ENCODE results near the gene DBP.

The DBP gene

DNA sequence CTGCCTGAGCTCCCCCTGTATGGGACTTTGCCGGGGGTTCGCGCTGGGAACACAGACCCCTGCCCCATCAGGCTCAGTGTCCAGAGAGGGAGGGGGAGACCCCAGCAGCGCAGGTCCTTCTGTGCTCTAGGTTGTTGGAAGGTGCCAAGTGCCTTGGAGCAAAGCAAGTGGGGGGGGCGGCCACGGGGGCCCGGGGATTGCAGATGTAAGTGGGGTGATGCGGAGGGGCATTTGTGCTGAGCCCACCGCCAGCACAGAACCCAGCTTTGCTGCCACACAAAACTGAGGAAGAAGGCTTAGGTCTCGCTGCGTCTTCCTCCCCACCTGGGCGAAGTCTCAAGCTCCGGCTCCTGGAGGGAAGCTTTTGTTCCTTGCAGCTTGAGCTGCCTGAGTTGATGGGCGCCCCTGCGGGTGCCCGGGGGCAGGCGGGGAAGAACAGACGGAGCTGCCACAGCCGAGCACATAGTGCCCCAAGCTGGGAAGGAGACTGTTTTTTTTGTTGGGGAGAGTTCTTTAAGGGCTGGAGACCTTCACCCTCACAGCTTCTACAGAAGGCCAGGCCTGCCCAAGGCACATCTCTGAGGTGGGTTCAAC lies 37.1 kb upstream of the DBP start:
- no peak overlapping the region for H2AFZ ChIP-seq (ENCODE audit: insufficient read depth, low read length, poor library complexity)
- no peaks in the 10 kb centered on the region for H3K36me3 ChIP-seq (ENCODE audit: control insufficient read depth in 1 of 2, insufficient read depth in 2 of 2, low read length in 2 of 2)
- H4K91ac ChIP-seq (ENCODE audit: low read depth, low read length) = no peak overlapping the region
- H3K4ac ChIP-seq (ENCODE audit: low read depth, low read length) = no peak overlapping the region
- no peak overlapping the region for H2BK5ac ChIP-seq (ENCODE audit: low read depth, low read length, poor library complexity)
- H2BK12ac ChIP-seq (ENCODE audit: low read length) = no peak overlapping the region
- no peak overlapping the region for H3K4me2 ChIP-seq (ENCODE audit: low read length)
- no CpG with 5 or more reads among the region's 19 CpGs for WGBS (ENCODE audit: extremely low coverage, insufficient coverage, insufficient read length)
- no peaks in the 10 kb centered on the region for H3K27me3 ChIP-seq (ENCODE audit: insufficient read depth, low read length)
- no peak for DNase-seq
- peaks cover 8% of the 10 kb centered on the region for H3K9me3 ChIP-seq (ENCODE audit: insufficient read depth, low read depth, low read length)
- no peaks in the 10 kb centered on the region for H3K79me2 ChIP-seq (ENCODE audit: control insufficient read depth, insufficient read depth, low read length, poor library complexity)
- no peaks in the 10 kb centered on the region for H3K79me1 ChIP-seq (ENCODE audit: low read length)
- H3K4me3 ChIP-seq (ENCODE audit: low read depth, low read length) = no peak overlapping the region
- H3K14ac ChIP-seq (ENCODE audit: low read length) = no peak overlapping the region
- H2BK120ac ChIP-seq (ENCODE audit: insufficient read depth, low read length, poor library complexity) = no peak overlapping the region
- H2AK5ac ChIP-seq (ENCODE audit: low read length) = no peak overlapping the region
- no peak overlapping the region for H3K23ac ChIP-seq (ENCODE audit: low read length)
- no peak overlapping the region for H4K8ac ChIP-seq (ENCODE audit: low read depth, low read length)
- no peak overlapping the region for H3K27ac ChIP-seq (ENCODE audit: low read depth, low read length)
- H3K18ac ChIP-seq (ENCODE audit: low read length) = no peak overlapping the region
- H3K9ac ChIP-seq (ENCODE audit: low read length) = no peak overlapping the region
- no peaks in the 10 kb centered on the region for H3K4me1 ChIP-seq (ENCODE audit: control insufficient read depth in 1 of 2, insufficient read depth in 2 of 2, low read length in 2 of 2)
- H4K12ac ChIP-seq (ENCODE audit: low read depth, low read length) = no peak overlapping the region

DNA sequence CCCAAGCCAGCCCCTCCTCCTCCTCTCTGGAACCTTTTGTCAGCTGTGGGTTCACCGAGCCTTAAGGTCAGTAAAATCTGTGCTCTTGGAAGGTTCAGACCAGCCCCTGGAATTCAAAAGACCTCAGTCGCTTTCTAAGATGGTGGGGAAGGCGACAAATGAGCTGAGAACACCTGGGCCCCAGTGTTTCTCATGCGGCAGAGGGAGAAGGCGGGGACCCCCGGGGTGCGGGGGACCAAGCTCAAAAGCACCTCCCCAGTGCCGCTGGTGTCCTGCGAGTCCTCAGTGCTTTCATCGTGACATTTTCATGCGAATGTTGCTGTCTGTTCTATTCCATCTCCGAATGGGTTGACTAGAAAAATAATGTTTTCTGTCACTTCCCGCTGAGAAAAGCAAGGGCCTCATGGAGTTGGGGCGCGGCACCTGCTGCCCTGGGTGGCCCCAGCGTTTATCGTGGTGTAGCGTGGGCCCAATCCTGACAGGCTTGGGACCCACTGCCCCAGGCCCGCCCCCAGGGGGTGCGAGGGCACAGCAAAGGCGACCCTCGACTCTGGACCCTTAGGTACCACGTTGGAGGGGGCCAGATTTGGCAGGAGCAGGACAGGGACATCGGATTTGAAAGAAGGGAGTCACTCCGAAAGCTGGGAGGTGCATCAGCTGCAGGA lies 36.4 kb upstream of the DBP start:
- no peak overlapping the region for H2BK12ac ChIP-seq (ENCODE audit: low read length)
- no peak overlapping the region for H3K14ac ChIP-seq (ENCODE audit: low read length)
- DNase-seq = no peak
- H3K36me3 ChIP-seq (ENCODE audit: control insufficient read depth in 1 of 2, insufficient read depth in 2 of 2, low read length in 2 of 2) = no peaks in the 10 kb centered on the region
- H3K79me1 ChIP-seq (ENCODE audit: low read length) = no peaks in the 10 kb centered on the region
- no peak overlapping the region for H2AK5ac ChIP-seq (ENCODE audit: low read length)
- H3K18ac ChIP-seq (ENCODE audit: low read length) = no peak overlapping the region
- H2AFZ ChIP-seq (ENCODE audit: insufficient read depth, low read length, poor library complexity) = no peak overlapping the region
- no peak overlapping the region for H3K4me3 ChIP-seq (ENCODE audit: low read depth, low read length)
- H3K79me2 ChIP-seq (ENCODE audit: control insufficient read depth, insufficient read depth, low read length, poor library complexity) = no peaks in the 10 kb centered on the region
- H4K8ac ChIP-seq (ENCODE audit: low read depth, low read length) = no peak overlapping the region
- no peak overlapping the region for H3K9ac ChIP-seq (ENCODE audit: low read length)
- peaks cover 11% of the 10 kb centered on the region for H3K9me3 ChIP-seq (ENCODE audit: insufficient read depth, low read depth, low read length)
- H3K27ac ChIP-seq (ENCODE audit: low read depth, low read length) = no peak overlapping the region
- no peak overlapping the region for H4K12ac ChIP-seq (ENCODE audit: low read depth, low read length)
- no peaks in the 10 kb centered on the region for H3K27me3 ChIP-seq (ENCODE audit: insufficient read depth, low read length)
- no peak overlapping the region for H3K4ac ChIP-seq (ENCODE audit: low read depth, low read length)
- H4K91ac ChIP-seq (ENCODE audit: low read depth, low read length) = no peak overlapping the region
- no CpG with 5 or more reads among the region's 25 CpGs for WGBS (ENCODE audit: extremely low coverage, insufficient coverage, insufficient read length)
- no peak overlapping the region for H2BK120ac ChIP-seq (ENCODE audit: insufficient read depth, low read length, poor library complexity)
- no peak overlapping the region for H3K23ac ChIP-seq (ENCODE audit: low read length)
- H2BK5ac ChIP-seq (ENCODE audit: low read depth, low read length, poor library complexity) = no peak overlapping the region
- H3K4me1 ChIP-seq (ENCODE audit: control insufficient read depth in 1 of 2, insufficient read depth in 2 of 2, low read length in 2 of 2) = no peaks in the 10 kb centered on the region
- no peak overlapping the region for H3K4me2 ChIP-seq (ENCODE audit: low read length)

DNA sequence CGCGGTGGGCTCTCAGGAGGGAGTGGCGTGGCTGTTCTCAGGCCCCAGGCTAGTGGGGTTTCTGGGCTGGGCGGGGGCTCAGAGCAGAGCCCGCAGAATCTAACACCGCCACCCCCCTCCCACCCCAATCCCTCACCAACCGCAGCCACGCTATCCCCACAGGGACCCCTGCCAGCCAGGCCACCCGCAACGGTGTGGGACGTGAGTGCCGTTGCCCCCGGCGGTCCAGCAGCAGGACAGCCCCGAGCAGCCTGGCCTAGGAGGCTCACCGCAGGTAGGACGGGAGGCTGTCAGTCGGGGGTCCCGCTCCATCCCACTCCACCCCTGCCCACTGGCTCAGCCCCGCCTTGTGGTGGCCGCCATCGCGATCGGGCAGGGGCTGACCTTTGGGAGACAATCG lies 35.8 kb upstream of the DBP start, which contains the start of gene NTN5:
Gene NTN5, minus strand, starts transcription at position 24 of the 400 bp plus-strand sequence. CDS start 2,031 bp downstream, outside the sequence.
- no peaks in the 10 kb centered on the region for H3K4me1 ChIP-seq (ENCODE audit: control insufficient read depth in 1 of 2, insufficient read depth in 2 of 2, low read length in 2 of 2)
- no peak within 1 kb of the TSS for H2BK12ac ChIP-seq (ENCODE audit: low read length)
- no peak within 1 kb of the TSS for H2BK120ac ChIP-seq (ENCODE audit: insufficient read depth, low read length, poor library complexity)
- no peak within 1 kb of the TSS for H2BK5ac ChIP-seq (ENCODE audit: low read depth, low read length, poor library complexity)
- H4K91ac ChIP-seq (ENCODE audit: low read depth, low read length) = no peak within 1 kb of the TSS
- no peak within 1 kb of the TSS for H3K18ac ChIP-seq (ENCODE audit: low read length)
- DNase-seq = no peak
- H3K79me2 ChIP-seq (ENCODE audit: control insufficient read depth, insufficient read depth, low read length, poor library complexity) = no peaks in the 10 kb centered on the region
- no peaks in the 10 kb centered on the region for H3K27me3 ChIP-seq (ENCODE audit: insufficient read depth, low read length)
- no peak within 1 kb of the TSS for H3K9ac ChIP-seq (ENCODE audit: low read length)
- no peak within 1 kb of the TSS for H2AK5ac ChIP-seq (ENCODE audit: low read length)
- H2AFZ ChIP-seq (ENCODE audit: insufficient read depth, low read length, poor library complexity) = no peak within 1 kb of the TSS
- no peak within 1 kb of the TSS for H4K12ac ChIP-seq (ENCODE audit: low read depth, low read length)
- H3K27ac ChIP-seq (ENCODE audit: low read depth, low read length) = no peak within 1 kb of the TSS
- H3K79me1 ChIP-seq (ENCODE audit: low read length) = no peaks in the 10 kb centered on the region
- H3K14ac ChIP-seq (ENCODE audit: low read length) = no peak within 1 kb of the TSS
- no peak within 1 kb of the TSS for H3K4ac ChIP-seq (ENCODE audit: low read depth, low read length)
- no peak within 1 kb of the TSS for H3K23ac ChIP-seq (ENCODE audit: low read length)
- no CpG with 5 or more reads among the region's 25 CpGs for WGBS (ENCODE audit: extremely low coverage, insufficient coverage, insufficient read length)
- no peak within 1 kb of the TSS for H4K8ac ChIP-seq (ENCODE audit: low read depth, low read length)
- no peak within 1 kb of the TSS for H3K4me3 ChIP-seq (ENCODE audit: low read depth, low read length)
- H3K36me3 ChIP-seq (ENCODE audit: control insufficient read depth in 1 of 2, insufficient read depth in 2 of 2, low read length in 2 of 2) = no peaks in the 10 kb centered on the region
- peaks cover 11% of the 10 kb centered on the region for H3K9me3 ChIP-seq (ENCODE audit: insufficient read depth, low read depth, low read length)
- no peak within 1 kb of the TSS for H3K4me2 ChIP-seq (ENCODE audit: low read length)

DNA sequence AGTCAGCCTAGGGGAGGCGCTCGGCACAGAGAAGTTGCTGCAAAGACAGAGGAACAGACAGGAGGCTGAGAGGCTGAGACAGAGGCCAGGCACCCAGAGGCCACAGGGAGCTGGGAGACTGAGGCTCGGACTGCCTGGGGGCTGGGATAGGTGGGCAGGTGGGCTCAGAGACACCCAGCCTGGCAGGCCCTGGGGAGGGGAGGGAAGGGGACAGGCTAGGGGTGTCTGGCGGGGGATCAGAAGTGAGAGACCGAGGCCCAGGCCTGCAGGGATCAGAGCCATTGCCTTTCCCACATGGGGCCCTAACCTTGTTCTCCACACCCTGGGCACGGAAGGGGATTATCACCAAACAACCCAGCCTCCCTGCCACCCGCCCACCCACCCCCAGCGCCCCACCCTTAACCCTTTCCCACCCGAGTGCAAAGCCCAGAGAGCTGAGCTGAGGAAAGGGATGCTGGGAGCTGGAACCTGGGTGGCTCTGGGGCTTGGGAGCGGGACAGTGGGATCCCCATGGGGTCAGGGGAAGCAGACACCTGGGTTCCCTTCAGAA lies 34.3 kb upstream of the DBP start:
- Histone ChIP-seq H3K4me2 (ENCODE audit: low read length) (no peak overlapping the region), H2AK5ac (ENCODE audit: low read length) (no peak overlapping the region), H3K9ac (ENCODE audit: low read length) (no peak overlapping the region), H3K14ac (ENCODE audit: low read length) (no peak overlapping the region), H3K23ac (ENCODE audit: low read length) (no peak overlapping the region), H3K4me3 (ENCODE audit: low read depth, low read length) (no peak overlapping the region), H3K9me3 (ENCODE audit: insufficient read depth, low read depth, low read length) (peaks cover 11% of the 10 kb centered on the region), H3K79me1 (ENCODE audit: low read length) (no peaks in the 10 kb centered on the region), H2BK12ac (ENCODE audit: low read length) (no peak overlapping the region), H4K12ac (ENCODE audit: low read depth, low read length) (no peak overlapping the region), H3K79me2 (ENCODE audit: control insufficient read depth, insufficient read depth, low read length, poor library complexity) (no peaks in the 10 kb centered on the region), H3K27ac (ENCODE audit: low read depth, low read length) (no peak overlapping the region), H4K8ac (ENCODE audit: low read depth, low read length) (no peak overlapping the region), H3K27me3 (ENCODE audit: insufficient read depth, low read length) (no peaks in the 10 kb centered on the region), H3K36me3 (ENCODE audit: control insufficient read depth in 1 of 2, insufficient read depth in 2 of 2, low read length in 2 of 2) (no peaks in the 10 kb centered on the region), H3K18ac (ENCODE audit: low read length) (no peak overlapping the region), H2BK5ac (ENCODE audit: low read depth, low read length, poor library complexity) (no peak overlapping the region), H2AFZ (ENCODE audit: insufficient read depth, low read length, poor library complexity) (no peak overlapping the region), H3K4ac (ENCODE audit: low read depth, low read length) (no peak overlapping the region), H3K4me1 (ENCODE audit: control insufficient read depth in 1 of 2, insufficient read depth in 2 of 2, low read length in 2 of 2) (no peaks in the 10 kb centered on the region), H4K91ac (ENCODE audit: low read depth, low read length) (no peak overlapping the region), H2BK120ac (ENCODE audit: insufficient read depth, low read length, poor library complexity) (no peak overlapping the region)
- no CpG with 5 or more reads among the region's 10 CpGs for WGBS (ENCODE audit: extremely low coverage, insufficient coverage, insufficient read length)
- DNase-seq = no peak

Data from trophoblast cell (in vitro differentiated cells and primary cell).